ENCODE measurements around the gene LIN7B. TPM values are rescaled to one million over a fixed set of nuclear protein-coding genes. Genes with fewer than 3 reads are reported as not detected.

The LIN7B gene
- total and polyA plus RNA-seq, 9 of the 15 experiments (the other 6 are each of a cell fraction or from before 2014, with no cell fraction given): 0.89 to 15.7 (median 4.0) TPM

- intact Hi-C loops (cut with micrococcal nuclease): no loop called here
These were observed 16.2 kb downstream of the LIN7B start for GRCh38 chr19:49130325-49130724.

GRCh38 chr19:49132974-49133609 lies 18.9 kb downstream of the LIN7B start:
- Histone ChIP-seq H3K4me2 (ENCODE audit: insufficient read depth, low read length) (peak overlapping the region; percentile 62), H3K9me1 (ENCODE audit: control insufficient read depth, insufficient read depth, low read length) (no peaks in the 10 kb centered on the region), H3K4me3 (peak overlapping the region; percentile 23), H3K27ac (ENCODE audit: extremely low read depth, low read depth, low read length) (no peak overlapping the region; the same call in 2 of the 3 replicates), H3K9me3 (replicated peaks; ENCODE audit: control insufficient read depth, insufficient read depth, low read depth, low read length) (no peaks in the 10 kb centered on the region), H3K27me3 (ENCODE audit: control insufficient read depth in 2 of 2, insufficient read depth in 2 of 2, low read length in 2 of 2) (no peaks in the 10 kb centered on the region), H3K4me1 (replicated peaks in 1 of 2; ENCODE audit: control insufficient read depth in 2 of 2, insufficient read depth in 2 of 2, low read length in 2 of 2) (peaks cover 22 to 68% of the 10 kb centered on the region in 2 experiments), H3K9ac (ENCODE audit: insufficient read depth in 1 of 2, low read depth in 2 of 2, low read length in 2 of 2) (peak overlapping the region in 1 of 2 experiments; percentile 59; a peak in 2 of 4 replicates), H3K79me2 (ENCODE audit: control insufficient read depth, insufficient read depth, low read length) (peaks cover 17% of the 10 kb centered on the region; the same call in 2 of the 3 replicates), H4K20me1 (replicated peaks; ENCODE audit: control insufficient read depth, insufficient read depth, low read length) (no peaks in the 10 kb centered on the region), H3K36me3 (ENCODE audit: control insufficient read depth, insufficient read depth, low read length) (peaks cover 60% of the 10 kb centered on the region; the same call in 2 of the 3 replicates), H2AFZ (ENCODE audit: low read depth, low read length) (peak overlapping the region; percentile 89; the same call in 1 of the 2 replicates)
- DNase-seq (ENCODE audit: extremely low read depth in 1 of 4, low spot score in 3 of 4) (peak; percentile 38 to 56 (median 43)), FAIRE-seq (no peak), ATAC-seq (peak; percentile 22)
- intact Hi-C loops (cut with micrococcal nuclease) (no loop called here), in situ Hi-C loops (cut with MboI) (no loop called here)
- ChIA-PET CTCF (ENCODE audit: low intra/inter-chr PET ratio) (no interaction called here), POLR2A (interaction anchor here (0.5 to 0.6 kb wide), 3 partner anchors 10 to 29 kb away, joined by 3 read pairs; no protein-coding TSS in a partner anchor)
- WGBS (ENCODE audit: insufficient coverage, low coverage, missing lambda C conversion rate): 66% methylated on average over 15 of the region's 49 CpGs
- BruUV-seq (replicated peaks): no TSS peak
- TF ChIP-seq GTF2A2 (tag; IDR thresholded peaks at IDR 0.05): no peak
- no peak for TF ChIP-seq ZC3H8 (IDR thresholded peaks at IDR 0.05)
- peak; percentile 21 for TF ChIP-seq HNRNPLL (IDR thresholded peaks at IDR 0.05; ENCODE audit: low read depth, low read length, poor library complexity, severe bottlenecking)
- peak; percentile 56; the same call in 1 of the 2 replicates for TF ChIP-seq ZBTB33 (CRISPR knock-in tag; IDR thresholded peaks at IDR 0.05)
- no peak for TF ChIP-seq FOXM1 (IDR thresholded peaks at IDR 0.05; ENCODE audit: low read depth)
- TF ChIP-seq FOXM1 (CRISPR knock-in tag; IDR thresholded peaks at IDR 0.05; ENCODE audit: low read depth): no peak
- 0 out of 2 replicates have a peak, but pooled peaks have one; percentile 59 for TF ChIP-seq VEZF1 (CRISPR knock-in tag; IDR thresholded peaks at IDR 0.05)
- TF ChIP-seq FIP1L1 (IDR thresholded peaks at IDR 0.05; ENCODE audit: low read depth, low read length, poor library complexity, severe bottlenecking): peak; percentile 6

More at GRCh38 chr19:49130325-49130724, 16.2 kb downstream of the LIN7B start:
- in situ Hi-C loops (cut with MboI): no loop called here
- ATAC-seq: no peak
- Histone ChIP-seq H3K9ac (ENCODE audit: insufficient read depth in 1 of 2, low read depth in 2 of 2, low read length in 2 of 2) (peak overlapping the region in 1 of 2 experiments; percentile 27; a peak in 1 of 4 replicates), H3K4me1 (replicated peaks in 1 of 2; ENCODE audit: control insufficient read depth in 2 of 2, insufficient read depth in 2 of 2, low read length in 2 of 2) (peaks cover 19 to 63% of the 10 kb centered on the region in 2 experiments), H3K79me2 (ENCODE audit: control insufficient read depth, insufficient read depth, low read length) (peaks cover 17% of the 10 kb centered on the region; the same call in 2 of the 3 replicates), H2AFZ (ENCODE audit: low read depth, low read length) (no peak overlapping the region), H3K36me3 (ENCODE audit: control insufficient read depth, insufficient read depth, low read length) (peaks cover 45% of the 10 kb centered on the region; the same call in 2 of the 3 replicates), H3K27me3 (ENCODE audit: control insufficient read depth in 2 of 2, insufficient read depth in 2 of 2, low read length in 2 of 2) (no peaks in the 10 kb centered on the region), H4K20me1 (replicated peaks; ENCODE audit: control insufficient read depth, insufficient read depth, low read length) (no peaks in the 10 kb centered on the region), H3K4me2 (ENCODE audit: insufficient read depth, low read length) (no peak overlapping the region), H3K27ac (ENCODE audit: extremely low read depth, low read depth, low read length) (no peak overlapping the region), H3K9me1 (ENCODE audit: control insufficient read depth, insufficient read depth, low read length) (no peaks in the 10 kb centered on the region), H3K4me3 (no peak overlapping the region), H3K9me3 (replicated peaks; ENCODE audit: control insufficient read depth, insufficient read depth, low read depth, low read length) (no peaks in the 10 kb centered on the region)
- 98% methylated on average over 14 of the region's 24 CpGs for WGBS (ENCODE audit: insufficient coverage, low coverage, missing lambda C conversion rate)
- FAIRE-seq: no peak
- CTCF ChIA-PET (ENCODE audit: low intra/inter-chr PET ratio): no interaction called here
- TF ChIP-seq RBFOX2 (IDR thresholded peaks at IDR 0.05; ENCODE audit: low read depth, low read length): 0 out of 2 replicates have a peak, but pooled peaks have one; percentile 22
- TF ChIP-seq ZNF134 (CRISPR knock-in tag; conservative IDR thresholded peaks at IDR 0.05): no peak
- POLR2A ChIA-PET: interaction anchor here (0.6 to 3.1 kb wide), 6 partner anchors 9 to 669 kb away, joined by 3 to 15 read pairs (median 7); no protein-coding TSS in a partner anchor
- DNase-seq (ENCODE audit: extremely low read depth in 1 of 4, low spot score in 3 of 4): no peak
- BruUV-seq (replicated peaks): no TSS peak
